A673 (cell line): ENCODE measurements around the gene ARF3. TPM values are rescaled to one million over a fixed set of nuclear protein-coding genes. Genes with fewer than 3 reads are reported as not detected.

Source experiments
- BruUV-seq: library from RNA; stranded (reverse); fragments of 400-500 nt; replicated peaks from 2 replicates; lab custom pipeline; 2021; lab: Mats Ljungman, UMichigan
- CTCF ChIA-PET: fragments of 300-600 bp; sonication (Branson Sonifier 250); formaldehyde crosslinking; loops from one replicate; lab custom pipeline; 2022; ENCODE audit warnings: antibody characterized with exemption; lab: Charles Lee
- POLR2A ChIA-PET: fragments of 300-600 bp; sonication (Branson Sonifier 250); formaldehyde crosslinking; loops from one replicate; lab custom pipeline; 2022; ENCODE audit warnings: antibody characterized with exemption; ENCODE audit not compliant: low non-redundant PET; lab: Charles Lee
- DNase-seq: peaks from one replicate; pipeline ENCODE4 v3.0.0-alpha.2; 2015; ENCODE audit warnings: low spot score
- H3K27ac ChIP-seq: fragments of 200-600 bp; sonication (generic); 2 replicates; pipeline ENCODE4 v1.5.1; 2016; ENCODE audit warnings: mixed run types, low read depth, mild to moderate bottlenecking, mixed read lengths, antibody characterized with exemption, low read length; ENCODE audit not compliant: poor library complexity, severe bottlenecking
- H3K27me3 ChIP-seq: fragments of 200-600 bp; sonication (generic); replicated peaks from 2 replicates; pipeline ENCODE4 v1.6.1; 2017; ENCODE audit warnings: mixed run types, low read depth, mild to moderate bottlenecking, mixed read lengths, antibody characterized with exemption, low read length; ENCODE audit not compliant: insufficient read depth, poor library complexity
- H3K36me3 ChIP-seq: fragments of 200-600 bp; sonication (generic); 2 replicates; pipeline ENCODE4 v1.6.1; 2016; ENCODE audit warnings: mixed run types, mild to moderate bottlenecking, mixed read lengths, antibody characterized with exemption, low read length; ENCODE audit not compliant: insufficient read depth, poor library complexity, severe bottlenecking
- H3K4me1 ChIP-seq: fragments of 200-600 bp; sonication (generic); 2 replicates; pipeline ENCODE4 v1.6.1; 2017; ENCODE audit warnings: mixed run types, mild to moderate bottlenecking, mixed read lengths, antibody characterized with exemption, low read length; ENCODE audit not compliant: insufficient read depth, poor library complexity, severe bottlenecking
- H3K4me3 ChIP-seq: fragments of 200-600 bp; sonication (generic); 2 replicates; pipeline ENCODE4 v1.5.1; 2016; ENCODE audit warnings: low read depth, mixed run types, mild to moderate bottlenecking, mixed read lengths, low read length; ENCODE audit not compliant: poor library complexity, severe bottlenecking
- H3K9me3 ChIP-seq: fragments of 200-600 bp; sonication (generic); 2 replicates; pipeline ENCODE4 v1.6.1; 2016; ENCODE audit warnings: mixed run types, low read depth, mild to moderate bottlenecking, mixed read lengths, antibody characterized with exemption, low read length; ENCODE audit not compliant: poor library complexity, severe bottlenecking
- EZH2 ChIP-seq: fragments of 200-600 bp; sonication (generic); IDR thresholded peaks from 2 replicates; pipeline ENCODE4 v1.6.1; 2017; ENCODE audit warnings: borderline replicate concordance, low read depth, mild to moderate bottlenecking, mixed read lengths, antibody characterized with exemption, low read length; ENCODE audit not compliant: poor library complexity, severe bottlenecking
- intact Hi-C: fragments of 100-400 bp; cut with micrococcal nuclease; formaldehyde crosslinking; loops from one replicate; pipeline ENCODE4 v1.10.0; 2022; ENCODE audit not compliant: unreplicated experiment
- total RNA-seq: library from RNA; stranded (reverse); gene quantifications from 2 replicates; pipeline ENCODE4 v1.2.3, GENCODE V29; 2021
- TF ChIP-seq, protein P1 (sequence below): fragments of 300-800, 200-600 bp; sonication (generic); conservative IDR thresholded peaks from 2 replicates; pipeline ENCODE4 v1.5.1; 2017; ENCODE audit warnings: low read depth, mild to moderate bottlenecking, antibody characterized with exemption, low read length, moderate library complexity, mixed read lengths

Gene ARF3
- total RNA-seq, 1 experiment from 2014 or later = 183 TPM

DNA sequence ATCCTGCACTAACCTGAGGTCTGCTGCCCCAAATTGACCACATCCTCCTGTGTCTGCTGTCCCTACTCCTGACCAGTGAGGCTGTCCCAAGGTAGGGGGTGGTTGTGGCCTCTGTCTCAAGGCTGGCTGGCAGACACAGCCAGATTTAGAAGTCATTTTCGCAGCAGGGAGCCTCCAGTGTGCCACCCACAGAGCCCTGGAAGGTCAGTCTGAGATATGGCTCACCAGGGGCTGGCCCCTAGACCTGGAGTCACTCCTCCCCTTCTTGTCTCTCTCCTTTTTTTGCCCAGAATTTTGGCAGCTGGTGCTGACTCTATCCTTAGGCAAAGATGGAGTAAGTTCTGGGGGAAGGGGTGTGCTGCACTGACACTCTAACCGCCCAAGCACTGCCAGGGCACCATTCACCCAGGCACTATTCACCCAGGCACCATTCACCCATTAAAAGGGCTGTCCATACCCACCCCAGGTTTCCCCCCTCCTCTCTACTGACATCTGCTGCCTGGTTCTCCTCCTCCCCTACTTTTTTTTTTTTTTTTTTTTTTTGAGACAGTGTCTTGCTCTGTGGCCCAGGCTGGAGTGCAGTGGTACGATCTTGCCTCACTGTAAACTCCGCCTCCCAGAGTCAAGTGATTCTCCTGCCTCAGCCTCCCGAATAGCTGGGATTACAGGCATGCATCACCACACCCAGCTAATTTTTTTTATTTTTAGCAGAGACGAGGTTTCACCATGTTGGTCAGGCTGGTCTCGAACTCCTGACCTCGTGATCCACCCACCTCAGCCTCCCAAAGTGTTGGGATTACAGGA lies 34.2 kb upstream of the ARF3 start:
- H3K4me1 ChIP-seq = peaks cover 7% of the 10 kb centered on the region
- no peak overlapping the region for H3K27ac ChIP-seq
- intact Hi-C loops = no loop called here
- no peak overlapping the region for H3K4me3 ChIP-seq
- H3K9me3 ChIP-seq = no peaks in the 10 kb centered on the region
- BruUV-seq = no TSS peak
- H3K36me3 ChIP-seq = no peaks in the 10 kb centered on the region
- TF ChIP-seq, protein P1, sequence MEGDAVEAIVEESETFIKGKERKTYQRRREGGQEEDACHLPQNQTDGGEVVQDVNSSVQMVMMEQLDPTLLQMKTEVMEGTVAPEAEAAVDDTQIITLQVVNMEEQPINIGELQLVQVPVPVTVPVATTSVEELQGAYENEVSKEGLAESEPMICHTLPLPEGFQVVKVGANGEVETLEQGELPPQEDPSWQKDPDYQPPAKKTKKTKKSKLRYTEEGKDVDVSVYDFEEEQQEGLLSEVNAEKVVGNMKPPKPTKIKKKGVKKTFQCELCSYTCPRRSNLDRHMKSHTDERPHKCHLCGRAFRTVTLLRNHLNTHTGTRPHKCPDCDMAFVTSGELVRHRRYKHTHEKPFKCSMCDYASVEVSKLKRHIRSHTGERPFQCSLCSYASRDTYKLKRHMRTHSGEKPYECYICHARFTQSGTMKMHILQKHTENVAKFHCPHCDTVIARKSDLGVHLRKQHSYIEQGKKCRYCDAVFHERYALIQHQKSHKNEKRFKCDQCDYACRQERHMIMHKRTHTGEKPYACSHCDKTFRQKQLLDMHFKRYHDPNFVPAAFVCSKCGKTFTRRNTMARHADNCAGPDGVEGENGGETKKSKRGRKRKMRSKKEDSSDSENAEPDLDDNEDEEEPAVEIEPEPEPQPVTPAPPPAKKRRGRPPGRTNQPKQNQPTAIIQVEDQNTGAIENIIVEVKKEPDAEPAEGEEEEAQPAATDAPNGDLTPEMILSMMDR = no peak
- TF ChIP-seq EZH2 = no peak
- CTCF ChIA-PET = interaction anchor here (0.6 to 0.7 kb wide), 3 partner anchors 23 to 277 kb away, joined by 5 to 14 read pairs (median 5); no protein-coding TSS in a partner anchor
- POLR2A ChIA-PET = no interaction called here
- H3K27me3 ChIP-seq = no peaks in the 10 kb centered on the region
- no peak for DNase-seq

DNA sequence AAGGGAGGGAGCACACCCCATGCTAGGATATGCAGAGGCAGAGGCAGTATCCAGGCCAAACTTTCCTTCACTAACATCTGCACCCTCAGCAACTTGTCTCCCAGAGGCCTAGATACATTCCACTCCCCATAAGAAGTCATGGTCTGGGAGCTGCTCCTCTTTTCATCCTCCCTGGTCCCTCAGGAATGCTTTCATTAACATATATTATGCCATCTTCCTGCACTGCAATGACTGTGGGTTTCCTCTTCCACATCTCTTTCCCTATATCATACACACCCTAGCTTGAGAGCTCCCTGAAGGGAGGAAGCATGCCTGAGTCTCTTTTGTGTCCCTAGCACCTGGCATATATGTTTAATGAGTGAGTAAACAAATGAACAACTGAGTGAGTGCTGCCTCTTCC lies 33.3 kb upstream of the ARF3 start:
- DNase-seq = no peak
- H3K36me3 ChIP-seq = no peaks in the 10 kb centered on the region
- no peak overlapping the region for H3K27ac ChIP-seq
- H3K9me3 ChIP-seq = no peaks in the 10 kb centered on the region
- BruUV-seq = no TSS peak
- H3K27me3 ChIP-seq = no peaks in the 10 kb centered on the region
- intact Hi-C loops = no loop called here
- TF ChIP-seq EZH2 = no peak
- ChIA-PET POLR2A (no interaction called here), CTCF (no interaction called here)
- peaks cover 13% of the 10 kb centered on the region for H3K4me1 ChIP-seq
- no peak overlapping the region for H3K4me3 ChIP-seq

DNA sequence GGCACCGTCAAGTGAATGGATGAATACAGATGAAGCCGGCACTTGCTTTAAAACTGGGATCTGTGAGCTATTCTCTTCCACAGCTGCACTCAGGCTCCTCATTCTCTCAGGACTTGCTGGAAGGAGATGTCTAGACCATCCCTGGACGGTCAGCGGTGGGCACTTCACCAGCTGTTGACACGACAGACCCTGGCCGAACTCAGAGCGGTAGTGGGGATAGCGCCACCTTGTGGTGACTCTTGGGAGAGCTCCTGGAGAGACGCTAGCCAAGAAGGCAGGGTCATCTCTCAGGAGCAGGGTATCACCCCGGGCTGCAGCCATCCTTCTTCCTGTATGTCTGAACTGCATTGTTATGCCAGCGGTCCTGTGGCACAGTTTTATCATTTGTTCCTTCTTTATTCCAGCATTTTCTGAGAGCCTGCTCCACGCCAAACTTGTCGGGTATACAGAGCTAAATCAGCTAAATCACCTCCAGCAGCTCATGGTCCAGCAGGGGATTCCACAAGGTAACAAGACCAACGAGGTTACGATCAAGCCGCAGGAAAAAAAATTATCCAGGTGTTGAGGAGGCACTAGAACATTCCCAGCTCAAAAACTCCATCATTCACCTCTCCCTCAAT lies 30.9 kb upstream of the ARF3 start:
- ChIA-PET CTCF (interaction anchor here (0.5 to 2.4 kb wide), 18 partner anchors 8 to 1778 kb away, joined by 3 to 28 read pairs (median 4); partner anchors contain the start of genes ARF3, DDN and RND1), POLR2A (interaction anchor here (0.6 kb wide), 1 partner anchor 94 kb away, joined by 8 read pairs; no protein-coding TSS in a partner anchor)
- TF ChIP-seq, protein P1 = peak; percentile 97
- no peak for TF ChIP-seq EZH2
- no TSS peak for BruUV-seq
- Histone ChIP-seq H3K36me3 (no peaks in the 10 kb centered on the region), H3K4me1 (peaks cover 17% of the 10 kb centered on the region), H3K27ac (no peak overlapping the region), H3K9me3 (no peaks in the 10 kb centered on the region), H3K27me3 (peaks cover 19% of the 10 kb centered on the region), H3K4me3 (no peak overlapping the region)
- DNase-seq = peak; percentile 60
- intact Hi-C loops = no loop called here
